Large intestine (tissue), 12 donors: ENCODE measurements around the gene ANKLE2. TPM values are rescaled to one million over a fixed set of nuclear protein-coding genes. Genes with fewer than 3 reads are reported as not detected.
"Not testable (repeated sequence)": the region's sequence is repeated elsewhere in the genome, so short reads cannot be mapped to it uniquely, and the experiment has no call there.

Experiments
- DNase-seq, 2 donors: peaks; one replicate each; pipeline versions ENCODE4 v3.0.0 to v3.0.0-alpha.2; 2013
- H3K27ac ChIP-seq: one replicate; pipeline ENCODE4 v1.5.1; 2013; ENCODE audit warnings: low read length
- H3K27me3 ChIP-seq: 2 replicates; pipeline ENCODE4 v1.6.1; 2013; ENCODE audit warnings: low read length; ENCODE audit not compliant: control insufficient read depth, insufficient read depth
- H3K36me3 ChIP-seq: 2 replicates; pipeline ENCODE4 v1.6.1; 2013; ENCODE audit warnings: low read length; ENCODE audit not compliant: control insufficient read depth, insufficient read depth
- H3K4me1 ChIP-seq: one replicate; pipeline ENCODE4 v1.6.1; 2013; ENCODE audit warnings: low read length; ENCODE audit not compliant: control insufficient read depth, insufficient read depth
- H3K4me3 ChIP-seq: one replicate; pipeline ENCODE4 v1.5.1; 2013; ENCODE audit warnings: low read length
- H3K9me3 ChIP-seq: one replicate; pipeline ENCODE4 v1.6.1; 2013; ENCODE audit warnings: mild to moderate bottlenecking, low read depth, low read length, moderate library complexity; ENCODE audit not compliant: control insufficient read depth
- WGBS: methylation state at CpG from one replicate; pipeline ENCODE4 v1.1.5; 2013; ENCODE audit warnings: low lambda C conversion rate; ENCODE audit not compliant: insufficient coverage; 5-methylcytosine and 5-hydroxymethylcytosine counted together
- long read RNA-seq, 11 donors: transcript quantifications; one replicate each; lab custom pipeline, GENCODE V29; 2026
- polyA plus RNA-seq: library from polyadenylated mRNA; unstranded; fragments of 120-200 nt; gene quantifications from one replicate; pipeline ENCODE4 v1.2.1, GENCODE V29; 2013

The ANKLE2 gene
- polyA plus RNA-seq = 60.2 TPM
- long read RNA-seq, donor 1, full-length matches to known transcripts = 8 of 8 reads
- long read RNA-seq, donor 1, partial matches to known transcripts = 0 of 8 reads
- long read RNA-seq, donor 1, other reads (novel, unspliced or antisense) = 0 of 8 reads
- long read RNA-seq, donor 2, full-length matches to known transcripts = 9 of 16 reads
- long read RNA-seq, donor 2, partial matches to known transcripts = 7 of 16 reads
- long read RNA-seq, donor 2, other reads (novel, unspliced or antisense) = 0 of 16 reads
- long read RNA-seq, donor 3 = 0 reads
- long read RNA-seq, donor 4, partial matches to known transcripts = 0 of 1 reads
- long read RNA-seq, donor 4, other reads (novel, unspliced or antisense) = 0 of 1 reads
- long read RNA-seq, donor 5, full-length matches to known transcripts = 9 of 9 reads
- long read RNA-seq, donor 5, partial matches to known transcripts = 0 of 9 reads
- long read RNA-seq, donor 5, other reads (novel, unspliced or antisense) = 0 of 9 reads
- long read RNA-seq, donor 6, full-length matches to known transcripts = 13 of 13 reads
- long read RNA-seq, donor 6, partial matches to known transcripts = 0 of 13 reads
- long read RNA-seq, donor 6, other reads (novel, unspliced or antisense) = 0 of 13 reads
- long read RNA-seq, donor 7, full-length matches to known transcripts = 2 of 2 reads
- long read RNA-seq, donor 7, partial matches to known transcripts = 0 of 2 reads
- long read RNA-seq, donor 7, other reads (novel, unspliced or antisense) = 0 of 2 reads
- long read RNA-seq, donor 8, full-length matches to known transcripts = 9 of 17 reads
- long read RNA-seq, donor 8, partial matches to known transcripts = 8 of 17 reads
- long read RNA-seq, donor 8, other reads (novel, unspliced or antisense) = 0 of 17 reads
- long read RNA-seq, donor 9, full-length matches to known transcripts = 4 of 4 reads
- long read RNA-seq, donor 9, partial matches to known transcripts = 0 of 4 reads
- long read RNA-seq, donor 9, other reads (novel, unspliced or antisense) = 0 of 4 reads
- long read RNA-seq, donor 10, full-length matches to known transcripts = 5 of 20 reads
- long read RNA-seq, donor 10, partial matches to known transcripts = 15 of 20 reads
- long read RNA-seq, donor 10, other reads (novel, unspliced or antisense) = 0 of 20 reads
- long read RNA-seq, donor 11, partial matches to known transcripts = 0 of 3 reads
- long read RNA-seq, donor 11, other reads (novel, unspliced or antisense) = 0 of 3 reads

GRCh38 chr12:132761032-132761920 lies at the start of gene ANKLE2:
Gene ANKLE2, minus strand, starts transcription at chr12:132761832. Its CDS starts 34 bp downstream, at chr12:132761798.
- H3K27ac ChIP-seq = peak within 1 kb of the TSS; percentile 84
- peaks cover 3% of the 10 kb centered on the region for H3K4me1 ChIP-seq
- DNase-seq = peak in 1 of 2 donors; percentile 65
- no peaks in the 10 kb centered on the region for H3K27me3 ChIP-seq
- H3K36me3 ChIP-seq = peaks cover 18% of the 10 kb centered on the region
- no CpG with 5 or more reads among the region's 97 CpGs for WGBS
- no peaks in the 10 kb centered on the region for H3K9me3 ChIP-seq
- H3K4me3 ChIP-seq = peak within 1 kb of the TSS; percentile 77

GRCh38 chr12:132809391-132809790 lies 47.8 kb upstream of the ANKLE2 start:
- WGBS = no CpG with 5 or more reads among the region's 13 CpGs
- not testable (repeated sequence) for DNase-seq, H3K27ac ChIP-seq, H3K4me3 ChIP-seq, H3K9me3 ChIP-seq, H3K4me1 ChIP-seq, H3K27me3 ChIP-seq
- peaks cover 70% of the 10 kb centered on the region for H3K36me3 ChIP-seq

GRCh38 chr12:132807295-132808092 lies 45.9 kb upstream of the ANKLE2 start:
- Histone ChIP-seq H3K27ac (no peak overlapping the region), H3K4me3 (no peak overlapping the region), H3K27me3 (no peaks in the 10 kb centered on the region), H3K9me3 (peaks cover 4% of the 10 kb centered on the region), H3K4me1 (no peaks in the 10 kb centered on the region), H3K36me3 (peaks cover 72% of the 10 kb centered on the region)
- no peak for DNase-seq
- no CpG with 5 or more reads among the region's 25 CpGs for WGBS

GRCh38 chr12:132806857-132807256 lies 45.2 kb upstream of the ANKLE2 start:
- Histone ChIP-seq H3K4me1 (no peaks in the 10 kb centered on the region), H3K36me3 (peaks cover 74% of the 10 kb centered on the region), H3K27ac (no peak overlapping the region), H3K27me3 (no peaks in the 10 kb centered on the region), H3K4me3 (no peak overlapping the region), H3K9me3 (peaks cover 4% of the 10 kb centered on the region)
- WGBS = 100% methylated on average over 9 of the region's 18 CpGs
- no peak for DNase-seq

GRCh38 chr12:132804426-132804861 lies 42.8 kb upstream of the ANKLE2 start:
- H3K36me3 ChIP-seq = peaks cover 80% of the 10 kb centered on the region
- H3K27me3 ChIP-seq = no peaks in the 10 kb centered on the region
- H3K4me1 ChIP-seq = no peaks in the 10 kb centered on the region
- peaks cover 4% of the 10 kb centered on the region for H3K9me3 ChIP-seq
- no peak overlapping the region for H3K27ac ChIP-seq
- WGBS = no CpG with 5 or more reads among the region's 16 CpGs
- H3K4me3 ChIP-seq = no peak overlapping the region
- peak in 1 of 2 donors; percentile 44 for DNase-seq

- peaks cover 85% of the 10 kb centered on the region for H3K36me3 ChIP-seq
- H3K27ac ChIP-seq = no peak overlapping the region
- no peak overlapping the region for H3K4me3 ChIP-seq
- H3K27me3 ChIP-seq = no peaks in the 10 kb centered on the region
- no peak for DNase-seq
- no peaks in the 10 kb centered on the region for H3K4me1 ChIP-seq
- no CpG with 5 or more reads among the region's 15 CpGs for WGBS
- H3K9me3 ChIP-seq = peaks cover 4% of the 10 kb centered on the region
These were observed 42.3 kb upstream of the ANKLE2 start for GRCh38 chr12:132803888-132804287.

GRCh38 chr12:132803125-132803524 lies 41.5 kb upstream of the ANKLE2 start:
- Histone ChIP-seq H3K4me3 (no peak overlapping the region), H3K36me3 (peaks cover 86% of the 10 kb centered on the region), H3K27ac (no peak overlapping the region), H3K27me3 (no peaks in the 10 kb centered on the region), H3K4me1 (no peaks in the 10 kb centered on the region), H3K9me3 (peaks cover 4% of the 10 kb centered on the region)
- no peak for DNase-seq
- WGBS = 94% methylated on average over 3 of the region's 14 CpGs

- Histone ChIP-seq H3K36me3 (peaks cover 86% of the 10 kb centered on the region), H3K9me3 (peaks cover 4% of the 10 kb centered on the region), H3K27me3 (no peaks in the 10 kb centered on the region), H3K27ac (no peak overlapping the region), H3K4me3 (no peak overlapping the region), H3K4me1 (no peaks in the 10 kb centered on the region)
- DNase-seq = no peak
- no CpG with 5 or more reads among the region's 28 CpGs for WGBS
These were observed 40.1 kb upstream of the ANKLE2 start for GRCh38 chr12:132801741-132802140.

GRCh38 chr12:132798836-132799235 lies 37.2 kb upstream of the ANKLE2 start:
- Histone ChIP-seq H3K4me1 (no peaks in the 10 kb centered on the region), H3K27me3 (no peaks in the 10 kb centered on the region), H3K4me3 (no peak overlapping the region), H3K9me3 (no peaks in the 10 kb centered on the region), H3K27ac (no peak overlapping the region), H3K36me3 (peaks cover 84% of the 10 kb centered on the region)
- no CpG with 5 or more reads among the region's 15 CpGs for WGBS
- no peak for DNase-seq
